Endothelial cell of umbilical vein (primary cell): Measurements from ENCODE around the gene HTR3B.

ENCODE experiments used
- POLR2A ChIP-seq: IDR thresholded peaks from 2 replicates; pipeline ENCODE4 v1.6.1; 2012; ENCODE audit warnings: low read depth, mild to moderate bottlenecking, control low read depth, low read length
- POLR2AphosphoS5 ChIP-seq: IDR thresholded peaks from 2 replicates; pipeline ENCODE4 v1.6.1; 2012; ENCODE audit warnings: low read depth, mild to moderate bottlenecking, control low read depth, low read length, moderate library complexity; ENCODE audit not compliant: insufficient read depth
- TF ChIP-seq, protein P1 (sequence below), 2 donors: IDR thresholded peaks; 1 replicate in 1 of 2; 2 replicates in 1 of 2; pipeline ENCODE4 v1.5.1; 2011; ENCODE audit warnings: low read length in 2 of 2, mild to moderate bottlenecking in 2 of 2, moderate library complexity in 2 of 2, control low read depth in 1 of 2, inconsistent platforms in 1 of 2, low read depth in 1 of 2; ENCODE audit not compliant: insufficient read depth in 1 of 2; ENCODE audit errors: extremely low read depth in 1 of 2

DNA sequence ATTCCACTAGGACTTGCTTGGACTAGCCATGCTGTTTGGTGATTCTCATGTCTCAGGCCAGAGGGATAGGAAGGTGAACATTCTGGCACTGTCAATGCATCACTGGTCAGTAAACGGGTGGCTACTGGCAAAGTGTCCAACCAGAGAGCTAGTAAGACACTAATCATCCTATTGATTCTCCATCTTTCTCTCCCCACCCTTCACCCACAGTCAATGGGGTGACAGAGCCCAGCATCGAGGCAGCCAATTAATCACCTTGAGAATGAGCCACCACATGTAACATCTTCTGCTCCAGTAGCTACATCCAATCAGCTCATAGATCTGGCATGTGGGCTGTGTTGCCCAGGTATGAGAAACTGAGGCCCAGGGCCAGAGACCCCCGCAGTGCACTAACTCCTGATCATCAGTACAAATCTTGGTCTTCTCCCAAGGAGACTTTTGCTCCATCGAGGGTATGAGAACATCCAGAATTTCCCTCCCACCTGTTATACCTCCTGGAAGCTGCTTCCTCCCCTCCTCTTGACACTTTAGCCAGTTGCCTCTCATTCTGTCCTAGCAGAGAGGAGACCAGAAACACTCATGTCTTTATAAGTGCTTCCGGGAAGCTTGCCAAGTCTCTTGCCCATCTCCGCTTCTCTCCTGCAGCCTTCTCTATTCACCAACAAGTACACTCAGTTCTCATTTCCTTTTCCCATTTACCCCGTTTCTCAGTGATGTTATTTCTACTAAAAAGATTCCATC lies 87.3 kb downstream of the HTR3B start:
- TF ChIP-seq, protein P1, sequence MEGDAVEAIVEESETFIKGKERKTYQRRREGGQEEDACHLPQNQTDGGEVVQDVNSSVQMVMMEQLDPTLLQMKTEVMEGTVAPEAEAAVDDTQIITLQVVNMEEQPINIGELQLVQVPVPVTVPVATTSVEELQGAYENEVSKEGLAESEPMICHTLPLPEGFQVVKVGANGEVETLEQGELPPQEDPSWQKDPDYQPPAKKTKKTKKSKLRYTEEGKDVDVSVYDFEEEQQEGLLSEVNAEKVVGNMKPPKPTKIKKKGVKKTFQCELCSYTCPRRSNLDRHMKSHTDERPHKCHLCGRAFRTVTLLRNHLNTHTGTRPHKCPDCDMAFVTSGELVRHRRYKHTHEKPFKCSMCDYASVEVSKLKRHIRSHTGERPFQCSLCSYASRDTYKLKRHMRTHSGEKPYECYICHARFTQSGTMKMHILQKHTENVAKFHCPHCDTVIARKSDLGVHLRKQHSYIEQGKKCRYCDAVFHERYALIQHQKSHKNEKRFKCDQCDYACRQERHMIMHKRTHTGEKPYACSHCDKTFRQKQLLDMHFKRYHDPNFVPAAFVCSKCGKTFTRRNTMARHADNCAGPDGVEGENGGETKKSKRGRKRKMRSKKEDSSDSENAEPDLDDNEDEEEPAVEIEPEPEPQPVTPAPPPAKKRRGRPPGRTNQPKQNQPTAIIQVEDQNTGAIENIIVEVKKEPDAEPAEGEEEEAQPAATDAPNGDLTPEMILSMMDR (IDR thresholded peaks at IDR 0.05; ENCODE audit: extremely low read depth in 1 of 2, insufficient read depth in 1 of 2, low read depth in 1 of 2, low read length in 2 of 2) = no peak
- TF ChIP-seq POLR2A (no peak), POLR2AphosphoS5 (no peak)
